Measurements from ENCODE around the gene COG2.
"Not testable (repeated sequence)": the region's sequence is repeated elsewhere in the genome, so short reads cannot be mapped to it uniquely, and the experiment has no call there.

Gene COG2

GRCh38 chr1:230642263-230642959 lies at the start of gene COG2:
Gene COG2, plus strand, starts transcription at chr1:230642481. Its CDS starts 126 bp downstream, at chr1:230642607.
- Histone ChIP-seq H3K9ac (ENCODE audit: low read depth, low read length) (peak within 1 kb of the TSS; percentile 84), H3K36me3 (ENCODE audit: insufficient read depth, low read depth, low read length) (peaks cover 8% of the 10 kb centered on the region; the same call in 1 of the 2 replicates), H3K4me3 (ENCODE audit: low read length) (peak within 1 kb of the TSS; percentile 97), H3K27ac (ENCODE audit: low read length) (no peak within 1 kb of the TSS), H3K4me1 (ENCODE audit: insufficient read depth, low read length) (peaks cover 7% of the 10 kb centered on the region; the same call in 1 of the 2 replicates), H3K9me3 (ENCODE audit: insufficient read depth, low read depth, low read length) (no peaks in the 10 kb centered on the region), H3K27me3 (ENCODE audit: insufficient read depth, low read length) (no peaks in the 10 kb centered on the region)

GRCh38 chr1:230592848-230593414 lies 49.4 kb upstream of the COG2 start:
- H3K9ac ChIP-seq (ENCODE audit: low read depth, low read length), result no peak overlapping the region
- 0 out of 2 replicates have a peak, but pooled peaks cover under 1% of the 10 kb centered on the region for H3K9me3 ChIP-seq (ENCODE audit: insufficient read depth, low read depth, low read length)
- no peak overlapping the region for H3K4me3 ChIP-seq (ENCODE audit: low read length)
- no peaks in the 10 kb centered on the region for H3K4me1 ChIP-seq (ENCODE audit: insufficient read depth, low read length)
- no peaks in the 10 kb centered on the region for H3K27me3 ChIP-seq (ENCODE audit: insufficient read depth, low read length)
- no peaks in the 10 kb centered on the region for H3K36me3 ChIP-seq (ENCODE audit: insufficient read depth, low read depth, low read length)
- H3K27ac ChIP-seq (ENCODE audit: low read length), result no peak overlapping the region

- Histone ChIP-seq H3K4me1 (ENCODE audit: insufficient read depth, low read length) (no peaks in the 10 kb centered on the region), H3K9me3 (ENCODE audit: insufficient read depth, low read depth, low read length) (peaks cover 13% of the 10 kb centered on the region), H3K27me3 (ENCODE audit: insufficient read depth, low read length) (no peaks in the 10 kb centered on the region), H3K27ac (ENCODE audit: low read length) (no peak overlapping the region), H3K4me3 (ENCODE audit: low read length) (no peak overlapping the region), H3K36me3 (ENCODE audit: insufficient read depth, low read depth, low read length) (no peaks in the 10 kb centered on the region), H3K9ac (ENCODE audit: low read depth, low read length) (no peak overlapping the region)
These were observed 48.0 kb upstream of the COG2 start for GRCh38 chr1:230594214-230594773.

GRCh38 chr1:230595181-230595580 lies 47.1 kb upstream of the COG2 start:
- H3K36me3 ChIP-seq (ENCODE audit: insufficient read depth, low read depth, low read length), result 0 out of 2 replicates have a peak, but pooled peaks cover 5% of the 10 kb centered on the region
- H3K27ac ChIP-seq (ENCODE audit: low read length), result no peak overlapping the region
- H3K4me3 ChIP-seq (ENCODE audit: low read length), result no peak overlapping the region
- H3K9me3 ChIP-seq (ENCODE audit: insufficient read depth, low read depth, low read length), result peaks cover 22% of the 10 kb centered on the region
- H3K9ac ChIP-seq (ENCODE audit: low read depth, low read length), result no peak overlapping the region
- peaks cover 4% of the 10 kb centered on the region; the same call in 1 of the 2 replicates for H3K4me1 ChIP-seq (ENCODE audit: insufficient read depth, low read length)
- no peaks in the 10 kb centered on the region for H3K27me3 ChIP-seq (ENCODE audit: insufficient read depth, low read length)

GRCh38 chr1:230596306-230596705 lies 46.0 kb upstream of the COG2 start:
- Histone ChIP-seq H3K36me3 (ENCODE audit: insufficient read depth, low read depth, low read length) (0 out of 2 replicates have a peak, but pooled peaks cover 5% of the 10 kb centered on the region), H3K4me1 (ENCODE audit: insufficient read depth, low read length) (peaks cover 6% of the 10 kb centered on the region; the same call in 1 of the 2 replicates), H3K9me3 (ENCODE audit: insufficient read depth, low read depth, low read length) (peaks cover 23% of the 10 kb centered on the region), H3K27ac (ENCODE audit: low read length) (no peak overlapping the region), H3K9ac (ENCODE audit: low read depth, low read length) (no peak overlapping the region), H3K27me3 (ENCODE audit: insufficient read depth, low read length) (no peaks in the 10 kb centered on the region), H3K4me3 (ENCODE audit: low read length) (no peak overlapping the region)

GRCh38 chr1:230598745-230599144 lies 43.5 kb upstream of the COG2 start:
- Histone ChIP-seq H3K9me3 (ENCODE audit: insufficient read depth, low read depth, low read length) (peaks cover 23% of the 10 kb centered on the region), H3K36me3 (ENCODE audit: insufficient read depth, low read depth, low read length) (0 out of 2 replicates have a peak, but pooled peaks cover 5% of the 10 kb centered on the region), H3K4me3 (ENCODE audit: low read length) (no peak overlapping the region), H3K4me1 (ENCODE audit: insufficient read depth, low read length) (peaks cover 6% of the 10 kb centered on the region; the same call in 1 of the 2 replicates), H3K9ac (ENCODE audit: low read depth, low read length) (no peak overlapping the region), H3K27me3 (ENCODE audit: insufficient read depth, low read length) (no peaks in the 10 kb centered on the region), H3K27ac (ENCODE audit: low read length) (no peak overlapping the region)

GRCh38 chr1:230599926-230600656 lies 42.2 kb upstream of the COG2 start:
- H3K27me3 ChIP-seq (ENCODE audit: insufficient read depth, low read length), result no peaks in the 10 kb centered on the region
- H3K9me3 ChIP-seq (ENCODE audit: insufficient read depth, low read depth, low read length), result peaks cover 23% of the 10 kb centered on the region
- peak overlapping the region; percentile 19 for H3K4me3 ChIP-seq (ENCODE audit: low read length)
- peak overlapping the region; percentile 82 for H3K27ac ChIP-seq (ENCODE audit: low read length)
- peaks cover 6% of the 10 kb centered on the region; the same call in 1 of the 2 replicates for H3K4me1 ChIP-seq (ENCODE audit: insufficient read depth, low read length)
- H3K9ac ChIP-seq (ENCODE audit: low read depth, low read length), result peak overlapping the region; percentile 49; the same call in 1 of the 2 replicates
- H3K36me3 ChIP-seq (ENCODE audit: insufficient read depth, low read depth, low read length), result 0 out of 2 replicates have a peak, but pooled peaks cover 5% of the 10 kb centered on the region

GRCh38 chr1:230600657-230601400 lies 41.5 kb upstream of the COG2 start:
- H3K27ac ChIP-seq (ENCODE audit: low read length), result peak overlapping the region; percentile 82
- H3K27me3 ChIP-seq (ENCODE audit: insufficient read depth, low read length), result not testable (repeated sequence)
- H3K4me3 ChIP-seq (ENCODE audit: low read length), result peak overlapping the region; percentile 17; the same call in 1 of the 2 replicates

GRCh38 chr1:230609208-230609607 lies 33.1 kb upstream of the COG2 start:
- H3K4me3 ChIP-seq (ENCODE audit: low read length), result no peak overlapping the region
- H3K27ac ChIP-seq (ENCODE audit: low read length), result peak overlapping the region; percentile 28
- H3K27me3 ChIP-seq (ENCODE audit: insufficient read depth, low read length), result no peaks in the 10 kb centered on the region
- no peaks in the 10 kb centered on the region for H3K36me3 ChIP-seq (ENCODE audit: insufficient read depth, low read depth, low read length)
- H3K4me1 ChIP-seq (ENCODE audit: insufficient read depth, low read length), result peaks cover 17% of the 10 kb centered on the region; the same call in 1 of the 2 replicates
- H3K9me3 ChIP-seq (ENCODE audit: insufficient read depth, low read depth, low read length), result no peaks in the 10 kb centered on the region
- no peak overlapping the region for H3K9ac ChIP-seq (ENCODE audit: low read depth, low read length)

More at GRCh38 chr1:230600657-230601400, 41.5 kb upstream of the COG2 start:
- not testable (repeated sequence) for H3K36me3 ChIP-seq (ENCODE audit: insufficient read depth, low read depth, low read length); H3K9ac ChIP-seq (ENCODE audit: low read depth, low read length); H3K4me1 ChIP-seq (ENCODE audit: insufficient read depth, low read length)
- H3K9me3 ChIP-seq (ENCODE audit: insufficient read depth, low read depth, low read length), result peaks cover 23% of the 10 kb centered on the region

GRCh38 chr1:230610589-230610988 lies 31.7 kb upstream of the COG2 start:
- H3K27ac ChIP-seq (ENCODE audit: low read length), result no peak overlapping the region
- H3K27me3 ChIP-seq (ENCODE audit: insufficient read depth, low read length), result no peaks in the 10 kb centered on the region
- no peaks in the 10 kb centered on the region for H3K9me3 ChIP-seq (ENCODE audit: insufficient read depth, low read depth, low read length)
- no peak overlapping the region for H3K4me3 ChIP-seq (ENCODE audit: low read length)
- H3K4me1 ChIP-seq (ENCODE audit: insufficient read depth, low read length), result peaks cover 17% of the 10 kb centered on the region; the same call in 1 of the 2 replicates
- H3K36me3 ChIP-seq (ENCODE audit: insufficient read depth, low read depth, low read length), result no peaks in the 10 kb centered on the region
- no peak overlapping the region for H3K9ac ChIP-seq (ENCODE audit: low read depth, low read length)
